Measurements from ENCODE around the gene NPW. TPM values are rescaled to one million over a fixed set of nuclear protein-coding genes. Genes with fewer than 3 reads are reported as not detected.

Gene NPW
- total RNA-seq, 1 experiment from 2014 or later, result 7.1 TPM

DNA sequence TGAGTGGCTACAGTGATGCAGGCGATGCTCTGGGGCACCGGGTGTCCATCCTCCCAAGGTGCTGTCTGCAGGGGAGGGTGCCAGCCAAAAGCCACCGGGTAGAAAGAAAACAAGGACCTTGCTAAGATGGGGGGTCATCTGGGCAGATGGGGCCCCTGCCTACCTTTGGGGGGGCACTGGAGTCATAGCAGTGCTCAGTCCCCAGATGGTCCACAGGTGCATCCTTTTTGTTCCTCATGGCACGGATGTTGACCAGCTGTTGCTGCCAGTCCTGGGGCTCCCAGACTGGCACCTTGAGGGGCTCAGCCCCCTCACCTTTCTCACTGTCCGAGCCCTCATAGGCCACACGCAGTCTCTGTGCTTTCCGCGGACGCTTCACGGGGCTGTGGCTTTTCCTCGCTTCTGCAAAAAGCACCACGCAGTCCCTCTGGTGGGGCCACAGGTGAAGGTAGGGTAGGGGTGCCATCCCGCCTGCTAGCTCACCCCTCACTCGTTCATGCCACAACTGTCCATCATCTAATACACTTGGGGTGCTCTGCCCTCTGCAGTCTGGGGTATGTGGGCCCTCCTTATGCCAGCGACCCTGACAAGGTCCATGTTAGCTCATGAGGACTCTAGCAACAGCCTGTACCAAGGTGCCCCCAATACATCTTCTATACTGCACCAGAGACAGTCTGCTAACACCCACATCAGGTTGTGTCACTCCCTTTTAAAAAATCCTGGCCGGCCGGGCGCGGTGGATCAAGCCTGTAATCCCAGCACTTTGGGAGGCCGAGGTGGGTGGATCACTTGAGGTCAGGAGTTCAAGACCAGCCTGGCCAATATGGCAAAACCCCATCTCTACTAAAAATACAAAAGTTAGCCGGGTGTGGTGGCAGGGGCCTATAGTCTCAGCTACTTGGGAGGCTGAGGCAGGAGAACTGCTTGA, 26.6 kb downstream of the NPW start:
- Histone ChIP-seq H3T11ph (ENCODE audit: low read length) (no peak overlapping the region), H3K4ac (ENCODE audit: low read depth, low read length) (no peak overlapping the region), H4K91ac (ENCODE audit: insufficient read length, low read depth, low read length) (no peak overlapping the region), H3K27ac (ENCODE audit: insufficient read length, low read depth, low read length) (no peak overlapping the region), H3K4me1 (ENCODE audit: insufficient read depth, low read length) (0 out of 2 replicates have a peak, but pooled peaks cover 3% of the 10 kb centered on the region), H2BK5ac (ENCODE audit: insufficient read length, low read length) (no peak overlapping the region), H2AFZ (ENCODE audit: low read length) (no peak overlapping the region), H3K79me2 (ENCODE audit: insufficient read depth, low read length) (no peaks in the 10 kb centered on the region), H2AK5ac (ENCODE audit: insufficient read length, low read length) (no peak overlapping the region), H4K8ac (replicated peaks; ENCODE audit: insufficient read length, low read depth, low read length) (no peak overlapping the region), H2BK20ac (ENCODE audit: low read depth, low read length, poor library complexity, severe bottlenecking) (no peak overlapping the region), H3K23me2 (ENCODE audit: insufficient read length, low read depth, low read length, poor library complexity, severe bottlenecking) (peaks cover 11% of the 10 kb centered on the region), H2BK12ac (ENCODE audit: insufficient read length, low read depth, low read length) (no peak overlapping the region), H3K18ac (ENCODE audit: insufficient read length, low read depth, low read length) (no peak overlapping the region), H3K23ac (ENCODE audit: insufficient read length, low read depth, low read length) (no peak overlapping the region), H4K5ac (ENCODE audit: insufficient read length, low read depth, low read length) (no peak overlapping the region), H3K9me3 (ENCODE audit: control insufficient read depth, low read depth, low read length) (no peaks in the 10 kb centered on the region), H2BK15ac (ENCODE audit: low read depth, low read length) (no peak overlapping the region), H4K20me1 (ENCODE audit: control insufficient read depth, insufficient read depth, insufficient read length) (no peaks in the 10 kb centered on the region), H2BK120ac (ENCODE audit: low read depth, low read length, poor library complexity, severe bottlenecking) (no peak overlapping the region), H3K56ac (ENCODE audit: insufficient read length, low read depth, low read length) (no peak overlapping the region), H3K14ac (ENCODE audit: insufficient read depth, low read length) (no peak overlapping the region), H3K4me2 (ENCODE audit: insufficient read depth, insufficient read length, low read length) (peak overlapping the region; percentile 82), H3K9ac (ENCODE audit: extremely low read depth, insufficient read length, low read length) (no peak overlapping the region), H3K79me1 (ENCODE audit: insufficient read depth, low read depth, low read length, poor library complexity, severe bottlenecking) (no peaks in the 10 kb centered on the region), H3K27me3 (ENCODE audit: insufficient read depth, low read length) (no peaks in the 10 kb centered on the region)
- no peak overlapping the region for H3K27ac Mint-ChIP-seq
- no CpG with 5 or more reads among the region's 21 CpGs for WGBS (ENCODE audit: extremely low coverage, insufficient read length, low lambda C conversion rate)
- no peak for DNase-seq
- H3K4me3 Mint-ChIP-seq, result peak overlapping the region; percentile 89 to 95
- H3K4me1 Mint-ChIP-seq, result peaks cover 10 to 18% of the 10 kb centered on the region in 2 experiments
- H3K9me3 Mint-ChIP-seq, result no peaks in the 10 kb centered on the region
- H3K27me3 Mint-ChIP-seq (ENCODE audit: low read depth), result no peaks in the 10 kb centered on the region
- TF ChIP-seq, protein P1, sequence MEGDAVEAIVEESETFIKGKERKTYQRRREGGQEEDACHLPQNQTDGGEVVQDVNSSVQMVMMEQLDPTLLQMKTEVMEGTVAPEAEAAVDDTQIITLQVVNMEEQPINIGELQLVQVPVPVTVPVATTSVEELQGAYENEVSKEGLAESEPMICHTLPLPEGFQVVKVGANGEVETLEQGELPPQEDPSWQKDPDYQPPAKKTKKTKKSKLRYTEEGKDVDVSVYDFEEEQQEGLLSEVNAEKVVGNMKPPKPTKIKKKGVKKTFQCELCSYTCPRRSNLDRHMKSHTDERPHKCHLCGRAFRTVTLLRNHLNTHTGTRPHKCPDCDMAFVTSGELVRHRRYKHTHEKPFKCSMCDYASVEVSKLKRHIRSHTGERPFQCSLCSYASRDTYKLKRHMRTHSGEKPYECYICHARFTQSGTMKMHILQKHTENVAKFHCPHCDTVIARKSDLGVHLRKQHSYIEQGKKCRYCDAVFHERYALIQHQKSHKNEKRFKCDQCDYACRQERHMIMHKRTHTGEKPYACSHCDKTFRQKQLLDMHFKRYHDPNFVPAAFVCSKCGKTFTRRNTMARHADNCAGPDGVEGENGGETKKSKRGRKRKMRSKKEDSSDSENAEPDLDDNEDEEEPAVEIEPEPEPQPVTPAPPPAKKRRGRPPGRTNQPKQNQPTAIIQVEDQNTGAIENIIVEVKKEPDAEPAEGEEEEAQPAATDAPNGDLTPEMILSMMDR (conservative IDR thresholded peaks at IDR 0.05), result no peak
- H3K36me3 Mint-ChIP-seq (ENCODE audit: insufficient read depth in 1 of 3, low read depth in 3 of 3), result peaks cover 3 to 13% (median 10%) of the 10 kb centered on the region in 3 experiments; a peak in 4 of 7 replicates

Measured in H9 (cell line).